Esophagus muscularis mucosa (tissue), 4 donors: Measurements from ENCODE around the gene WWOX. TPM values are rescaled to one million over a fixed set of nuclear protein-coding genes. Genes with fewer than 3 reads are reported as not detected.

ENCODE experiments used
- DNase-seq: peaks from one replicate; pipeline ENCODE4 v3.0.0-alpha.2; 2017; ENCODE audit errors: extremely low spot score
- H3K27ac ChIP-seq, 4 donors: fragments of 200-600 bp; sonication (generic); replicated peaks in 1 of 4; 1 replicate in 3 of 4; 2 replicates in 1 of 4; pipeline ENCODE4 v1.5.1; 2016 to 2019; ENCODE audit warnings: mild to moderate bottlenecking in 1 of 4
- H3K27me3 ChIP-seq, 4 donors: fragments of 200-600 bp; sonication (generic); one replicate each; pipeline versions ENCODE4 v1.5.1 to v1.6.0; 2016 to 2019
- H3K36me3 ChIP-seq, 4 donors: fragments of 200-600 bp; sonication (generic); one replicate each; pipeline ENCODE4 v1.5.1; 2016 to 2019
- H3K4me1 ChIP-seq, 4 donors: fragments of 200-600 bp; sonication (generic); one replicate each; pipeline ENCODE4 v1.5.1; 2016 to 2019
- H3K4me3 ChIP-seq, 4 donors: fragments of 200-600 bp; sonication (generic); 1 replicate in 2 of 4; 2 replicates in 2 of 4; pipeline ENCODE4 v1.5.1; 2016 to 2019; ENCODE audit warnings: mild to moderate bottlenecking in 4 of 4, moderate library complexity in 1 of 4
- H3K9me3 ChIP-seq, 4 donors: fragments of 200-600 bp; sonication (generic); 1 replicate in 3 of 4; 2 replicates in 1 of 4; pipeline ENCODE4 v1.5.1; 2016 to 2019
- CTCF ChIP-seq, 3 experiments: fragments of 200-600 bp in 2 of 3; fragments of 450-650 bp in 1 of 3; sonication (generic) in 2 of 3; IDR thresholded peaks; one replicate each; pipeline ENCODE4 v1.5.1; 2017 to 2019; ENCODE audit warnings: antibody characterized with exemption in 3 of 3, mild to moderate bottlenecking in 2 of 3, moderate library complexity in 1 of 3
- EP300 ChIP-seq: sonication (generic); formaldehyde crosslinking; IDR thresholded peaks from one replicate; pipeline ENCODE4 v1.6.1; 2017; ENCODE audit warnings: antibody characterized with exemption
- POLR2A ChIP-seq: fragments of 450-650 bp; IDR thresholded peaks from one replicate; pipeline ENCODE4 v1.6.1; 2017; ENCODE audit warnings: antibody characterized with exemption, moderate library complexity, mild to moderate bottlenecking, low read depth
- POLR2AphosphoS5 ChIP-seq, 2 donors: sonication (generic); formaldehyde crosslinking; IDR thresholded peaks; one replicate each; pipeline ENCODE4 v1.6.1; 2017; ENCODE audit warnings: antibody characterized with exemption in 2 of 2
- WGBS: methylation state at CpG from one replicate; pipeline ENCODE4 v1.1.5; 2018; 5-methylcytosine and 5-hydroxymethylcytosine counted together
- intact Hi-C: fragments of 100-400 bp; cut with DNase I; formaldehyde crosslinking; loops from one replicate; pipeline ENCODE4 v1.15.1; 2023
- total RNA-seq, 4 donors: library from RNA; depleted of rRNA; stranded (reverse); fragments of >200 nt; gene quantifications; one replicate each; pipeline versions ENCODE4 v1.1.0 to v1.2.1, GENCODE V29; 2016

WWOX gene
- total RNA-seq, 4 donors from 2014 or later: 14.4 to 27.8 (median 15.4) TPM

GRCh38 chr16:78218279-78218678 is 118.8 kb downstream of the WWOX start:
- intact Hi-C loops: no loop called here
- DNase-seq: no peak
- Histone ChIP-seq H3K27me3 (peaks cover 0 to 10% (median 0%) of the 10 kb centered on the region in 4 donors), H3K36me3 (no peaks in the 10 kb centered on the region), H3K4me1 (no peaks in the 10 kb centered on the region), H3K9me3 (no peaks in the 10 kb centered on the region), H3K4me3 (no peak overlapping the region), H3K27ac (no peak overlapping the region)
- TF ChIP-seq CTCF (IDR thresholded peaks at IDR 0.05) (no peak), POLR2AphosphoS5 (IDR thresholded peaks at IDR 0.05) (no peak), EP300 (no peak), POLR2A (no peak)
- 96% methylated on average over 4 of the region's 4 CpGs for WGBS

GRCh38 chr16:78218856-78219651 is 119.6 kb downstream of the WWOX start:
- TF ChIP-seq CTCF (IDR thresholded peaks at IDR 0.05) (no peak), POLR2A (no peak), POLR2AphosphoS5 (IDR thresholded peaks at IDR 0.05) (no peak), EP300 (no peak)
- Histone ChIP-seq H3K27me3 (peaks cover 0 to 4% (median 0%) of the 10 kb centered on the region in 4 donors), H3K27ac (no peak overlapping the region), H3K4me1 (no peaks in the 10 kb centered on the region), H3K9me3 (no peaks in the 10 kb centered on the region), H3K4me3 (no peak overlapping the region), H3K36me3 (no peaks in the 10 kb centered on the region)
- intact Hi-C loops: no loop called here
- 90% methylated on average over 8 of the region's 8 CpGs for WGBS
- no peak for DNase-seq

- Histone ChIP-seq H3K36me3 (no peaks in the 10 kb centered on the region), H3K9me3 (no peaks in the 10 kb centered on the region), H3K4me3 (no peak overlapping the region), H3K27me3 (no peaks in the 10 kb centered on the region), H3K4me1 (no peaks in the 10 kb centered on the region), H3K27ac (no peak overlapping the region)
- TF ChIP-seq CTCF (IDR thresholded peaks at IDR 0.05): no peak
- no peak for TF ChIP-seq EP300
- no peak for TF ChIP-seq POLR2AphosphoS5 (IDR thresholded peaks at IDR 0.05)
- TF ChIP-seq POLR2A: no peak
- intact Hi-C loops: no loop called here
- DNase-seq: no peak
- 98% methylated on average over 2 of the region's 2 CpGs for WGBS
Observed at GRCh38 chr16:78220571-78220970, 121.1 kb downstream of the WWOX start.

GRCh38 chr16:78221892-78222291 is 122.4 kb downstream of the WWOX start:
- intact Hi-C loops: no loop called here
- DNase-seq: peak; percentile 53
- H3K4me3 ChIP-seq: no peak overlapping the region
- no peaks in the 10 kb centered on the region for H3K9me3 ChIP-seq
- H3K27me3 ChIP-seq: no peaks in the 10 kb centered on the region
- TF ChIP-seq POLR2AphosphoS5 (IDR thresholded peaks at IDR 0.05): no peak
- no peak for TF ChIP-seq CTCF (IDR thresholded peaks at IDR 0.05)
- TF ChIP-seq EP300: no peak
- no peak for TF ChIP-seq POLR2A
- WGBS: 71% methylated on average over 6 of the region's 6 CpGs
- no peaks in the 10 kb centered on the region for H3K36me3 ChIP-seq
- H3K27ac ChIP-seq: no peak overlapping the region
- no peaks in the 10 kb centered on the region for H3K4me1 ChIP-seq

GRCh38 chr16:78224342-78224741 is 124.9 kb downstream of the WWOX start:
- WGBS: 100% methylated on average over 2 of the region's 2 CpGs
- Histone ChIP-seq H3K27ac (no peak overlapping the region), H3K36me3 (no peaks in the 10 kb centered on the region), H3K27me3 (no peaks in the 10 kb centered on the region), H3K4me1 (no peaks in the 10 kb centered on the region), H3K4me3 (no peak overlapping the region), H3K9me3 (no peaks in the 10 kb centered on the region)
- peak; percentile 19 for DNase-seq
- intact Hi-C loops: no loop called here
- TF ChIP-seq CTCF (IDR thresholded peaks at IDR 0.05) (no peak), EP300 (no peak), POLR2AphosphoS5 (IDR thresholded peaks at IDR 0.05) (no peak), POLR2A (no peak)
